Neuronal stem cell (in vitro differentiated cells): ENCODE measurements around the gene IFNA17.
"Not testable (repeated sequence)": the region's sequence is repeated elsewhere in the genome, so short reads cannot be mapped to it uniquely, and the experiment has no call there.

Experiments
- DNase-seq: peaks from one replicate; pipeline ENCODE4 v3.0.0-alpha.2; 2013; ENCODE audit warnings: low spot score
- H2AFZ ChIP-seq: one replicate; pipeline ENCODE4 v1.6.1; 2013; ENCODE audit warnings: mild to moderate bottlenecking, low read length, inconsistent platforms
- H2AK5ac ChIP-seq: 2 replicates; pipeline ENCODE4 v1.6.1; 2013; ENCODE audit warnings: low read depth, mild to moderate bottlenecking, inconsistent platforms, low read length, moderate library complexity, mixed read lengths
- H2BK120ac ChIP-seq: 2 replicates; pipeline ENCODE4 v1.6.1; 2013; ENCODE audit warnings: low read depth, mild to moderate bottlenecking, inconsistent platforms, low read length, moderate library complexity, mixed read lengths
- H2BK12ac ChIP-seq: one replicate; pipeline ENCODE4 v1.6.1; 2013; ENCODE audit warnings: low read length, inconsistent platforms
- H2BK15ac ChIP-seq: 2 replicates; pipeline ENCODE4 v1.6.1; 2013; ENCODE audit warnings: mild to moderate bottlenecking, low read length, inconsistent platforms, mixed read lengths
- H2BK5ac ChIP-seq: one replicate; pipeline ENCODE4 v1.6.1; 2013; ENCODE audit warnings: inconsistent platforms, mild to moderate bottlenecking, low read length, moderate library complexity
- H3K14ac ChIP-seq: one replicate; pipeline ENCODE4 v1.6.1; 2013; ENCODE audit warnings: low read length, inconsistent platforms
- H3K18ac ChIP-seq: 2 replicates; pipeline ENCODE4 v1.6.1; 2013; ENCODE audit warnings: low read length, inconsistent platforms
- H3K23ac ChIP-seq: 2 replicates; pipeline ENCODE4 v1.6.1; 2013; ENCODE audit warnings: low read depth, mild to moderate bottlenecking, mixed read lengths, low read length, inconsistent platforms; ENCODE audit not compliant: poor library complexity
- H3K27ac ChIP-seq: replicated peaks from 3 replicates; pipeline ENCODE4 v1.5.1; 2013; ENCODE audit warnings: low read length, inconsistent platforms
- H3K27me3 ChIP-seq, 3 experiments: 2 replicates each; pipeline ENCODE4 v1.6.1; 2013; ENCODE audit warnings: low read length in 3 of 3, mild to moderate bottlenecking in 2 of 3, inconsistent platforms in 1 of 3, low read depth in 1 of 3, mixed read lengths in 1 of 3, moderate library complexity in 1 of 3; ENCODE audit not compliant: control insufficient read depth in 3 of 3, insufficient read depth in 3 of 3
- H3K36me3 ChIP-seq, 2 donors: replicated peaks in 1 of 2; 2 replicates each; pipeline ENCODE4 v1.6.1; 2013; ENCODE audit warnings: low read length in 2 of 2; ENCODE audit not compliant: control insufficient read depth in 2 of 2, insufficient read depth in 2 of 2
- H3K4ac ChIP-seq: 2 replicates; pipeline ENCODE4 v1.6.1; 2013; ENCODE audit warnings: inconsistent platforms, mild to moderate bottlenecking, low read length, moderate library complexity
- H3K4me1 ChIP-seq, 2 donors: 1 replicate in 1 of 2; 2 replicates in 1 of 2; pipeline ENCODE4 v1.6.1; 2013; ENCODE audit warnings: low read length in 2 of 2, low read depth in 1 of 2; ENCODE audit not compliant: control insufficient read depth in 2 of 2, insufficient read depth in 1 of 2
- H3K4me2 ChIP-seq: one replicate; pipeline ENCODE4 v1.6.1; 2013; ENCODE audit warnings: mild to moderate bottlenecking, low read length, inconsistent platforms; ENCODE audit not compliant: insufficient read depth, poor library complexity, severe bottlenecking
- H3K4me3 ChIP-seq, 2 donors: 2 replicates each; pipeline ENCODE4 v1.5.1; 2013; ENCODE audit warnings: low read length in 2 of 2, mild to moderate bottlenecking in 2 of 2, inconsistent platforms in 1 of 2, moderate library complexity in 1 of 2
- H3K79me1 ChIP-seq: one replicate; pipeline ENCODE4 v1.6.1; 2013; ENCODE audit warnings: low read depth, mild to moderate bottlenecking, inconsistent platforms, low read length, moderate library complexity
- H3K9ac ChIP-seq: one replicate; pipeline ENCODE4 v1.6.1; 2013; ENCODE audit warnings: mild to moderate bottlenecking, low read depth, low read length, inconsistent platforms; ENCODE audit not compliant: poor library complexity
- H3K9me3 ChIP-seq, 2 donors: replicated peaks in 1 of 2; 2 replicates each; pipeline versions ENCODE3 to v1.6.1; 2013; ENCODE audit warnings: low read length in 2 of 2, mild to moderate bottlenecking in 2 of 2, inconsistent platforms in 1 of 2, low read depth in 1 of 2, mixed read lengths in 1 of 2, moderate library complexity in 1 of 2; ENCODE audit not compliant: control insufficient read depth in 2 of 2, insufficient read depth in 1 of 2
- H4K8ac ChIP-seq: one replicate; pipeline ENCODE4 v1.6.1; 2013; ENCODE audit warnings: low read depth, mild to moderate bottlenecking, inconsistent platforms, low read length, moderate library complexity
- H4K91ac ChIP-seq: one replicate; pipeline ENCODE4 v1.6.1; 2013; ENCODE audit warnings: low read length, low read depth, mild to moderate bottlenecking, inconsistent platforms; ENCODE audit not compliant: poor library complexity
- WGBS, 2 donors: extraction: QIAGEN DNeasy Blood & Tissue Kit; methylation state at CpG; one replicate each; pipeline ENCODE4 v1.1.7; 2013; ENCODE audit warnings: missing lambda C conversion rate in 2 of 2, mixed read lengths in 1 of 2; ENCODE audit not compliant: insufficient read length in 2 of 2, insufficient replicate concordance in 1 of 2; ENCODE audit errors: extremely low coverage in 2 of 2; 5-methylcytosine and 5-hydroxymethylcytosine counted together

The IFNA17 gene

DNA sequence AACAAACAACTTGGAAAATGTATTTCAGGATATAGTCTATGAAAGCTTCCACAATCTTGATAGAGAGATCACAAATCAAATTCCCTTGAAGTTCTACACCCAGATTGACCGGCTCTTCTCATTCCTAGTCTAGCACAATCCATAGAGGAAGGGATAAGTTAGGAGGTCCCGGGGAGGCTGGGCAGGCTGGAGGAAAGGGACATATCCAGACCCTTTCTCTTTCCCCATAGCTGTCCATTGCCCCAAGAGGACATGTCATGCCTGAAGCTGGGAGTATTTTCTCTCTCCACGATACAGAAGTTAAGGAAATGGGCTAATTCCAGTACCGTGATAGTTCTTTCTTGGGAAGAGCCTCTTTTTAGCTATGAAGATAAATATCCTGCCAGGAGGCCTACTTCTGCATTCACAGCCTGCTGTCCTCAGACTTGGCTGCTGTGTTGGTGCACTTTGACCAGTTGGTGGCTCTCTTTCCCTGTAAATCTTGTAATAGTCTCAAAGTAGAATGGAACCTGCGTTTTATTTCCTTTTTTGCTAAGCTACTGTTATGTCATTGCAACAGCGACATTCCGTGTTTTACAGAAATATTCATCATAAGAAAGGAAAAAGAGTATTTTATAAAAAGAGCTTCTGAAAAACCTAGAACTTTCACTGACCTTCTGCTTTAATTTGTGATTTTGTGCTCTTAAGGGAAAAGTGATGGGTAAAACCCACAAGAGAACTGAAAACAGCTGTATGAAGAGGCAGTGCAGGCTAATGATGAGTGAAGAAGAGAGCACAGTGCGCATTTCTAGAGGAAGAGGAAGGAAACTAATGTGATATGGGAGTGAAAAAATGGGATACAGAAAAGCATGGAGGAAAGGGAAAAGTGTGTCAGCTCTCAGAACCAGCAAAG is 7.7 kb upstream of the IFNA17 start:
- peak; percentile 20 for DNase-seq
- H3K27ac ChIP-seq, H3K14ac ChIP-seq, H2BK120ac ChIP-seq, H3K9ac ChIP-seq, H3K4ac ChIP-seq, H2BK5ac ChIP-seq, H3K18ac ChIP-seq, H4K8ac ChIP-seq, H3K4me2 ChIP-seq, H2BK12ac ChIP-seq, H3K79me1 ChIP-seq, H2AFZ ChIP-seq, H3K4me1 ChIP-seq, H2BK15ac ChIP-seq, H3K9me3 ChIP-seq, H4K91ac ChIP-seq, H3K4me3 ChIP-seq, H3K36me3 ChIP-seq, H2AK5ac ChIP-seq, H3K23ac ChIP-seq, H3K27me3 ChIP-seq: not testable (repeated sequence)
- WGBS, 2 donors: no CpG with 5 or more reads among the region's 8 CpGs

DNA sequence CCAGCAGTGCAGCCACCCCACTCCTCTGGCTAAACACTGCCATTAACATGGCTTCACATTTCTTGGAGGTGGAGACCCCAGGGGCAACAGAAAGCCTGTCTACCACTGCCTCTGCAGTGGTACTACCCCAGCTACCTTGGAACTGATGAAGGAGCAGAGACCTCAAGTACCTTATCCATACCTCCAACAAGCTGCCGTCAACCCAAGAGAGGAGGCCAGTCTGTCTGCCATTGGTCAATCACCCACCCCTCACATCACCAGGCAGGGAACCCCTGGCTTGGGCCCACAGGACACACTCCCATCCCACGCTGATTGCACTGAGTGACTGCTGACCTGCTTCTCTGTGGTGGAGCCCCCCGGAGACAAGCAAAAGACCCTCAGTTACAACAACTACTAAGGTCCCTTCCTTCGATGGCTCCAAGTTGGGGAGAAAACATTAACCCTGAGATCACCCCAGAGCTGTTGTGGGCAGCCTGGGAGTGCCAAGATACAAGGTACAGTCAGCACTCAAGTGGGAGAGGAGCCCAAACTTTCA is 6.2 kb upstream of the IFNA17 start:
- no peaks in the 10 kb centered on the region for H3K4me1 ChIP-seq
- H3K27me3 ChIP-seq: no peaks in the 10 kb centered on the region
- H4K8ac ChIP-seq: no peak overlapping the region
- H3K9ac ChIP-seq: no peak overlapping the region
- no peak overlapping the region for H3K23ac ChIP-seq
- no peaks in the 10 kb centered on the region for H3K9me3 ChIP-seq
- H3K4me3 ChIP-seq: peak overlapping the region in 1 of 2 donors; percentile 46
- no peak overlapping the region for H2BK15ac ChIP-seq
- peak overlapping the region; percentile 57 for H3K18ac ChIP-seq
- H2BK5ac ChIP-seq: no peak overlapping the region
- no peak overlapping the region for H2AFZ ChIP-seq
- no peak overlapping the region for H2BK12ac ChIP-seq
- no peak overlapping the region for H3K4me2 ChIP-seq
- no CpG with 5 or more reads among the region's 4 CpGs for WGBS, 2 donors
- H3K14ac ChIP-seq: no peak overlapping the region
- DNase-seq: no peak
- H3K4ac ChIP-seq: no peak overlapping the region
- no peaks in the 10 kb centered on the region for H3K79me1 ChIP-seq
- no peaks in the 10 kb centered on the region for H3K36me3 ChIP-seq
- H3K27ac ChIP-seq: no peak overlapping the region
- no peak overlapping the region for H2BK120ac ChIP-seq
- no peak overlapping the region for H2AK5ac ChIP-seq
- no peak overlapping the region for H4K91ac ChIP-seq

DNA sequence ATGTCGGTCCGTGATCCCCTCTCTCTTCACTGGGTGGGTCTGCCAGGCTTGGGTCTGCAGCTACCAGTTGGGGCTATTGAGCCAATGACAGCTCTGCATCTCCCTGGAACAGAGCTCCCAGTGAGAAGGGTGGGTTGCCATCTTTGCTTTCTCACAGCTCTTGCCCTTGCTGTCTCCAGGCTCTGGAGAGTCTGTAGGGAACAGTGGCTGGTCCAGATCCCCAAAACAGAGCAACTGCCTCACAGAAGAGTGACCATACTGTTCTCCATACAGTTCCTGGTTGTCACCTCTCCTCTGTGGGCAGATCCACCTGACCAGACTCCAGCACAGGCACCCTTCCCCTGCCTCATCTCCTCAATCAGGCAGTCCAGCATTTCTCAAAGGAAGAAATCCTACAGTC is 5.2 kb upstream of the IFNA17 start:
- no peak overlapping the region for H4K8ac ChIP-seq
- no peak overlapping the region for H2BK12ac ChIP-seq
- no peak overlapping the region for H3K9ac ChIP-seq
- H3K4me3 ChIP-seq: no peak overlapping the region
- no peak overlapping the region for H2BK120ac ChIP-seq
- no peak overlapping the region for H3K14ac ChIP-seq
- no peaks in the 10 kb centered on the region for H3K9me3 ChIP-seq
- H3K4me1 ChIP-seq: no peaks in the 10 kb centered on the region
- H3K27ac ChIP-seq: no peak overlapping the region
- H3K27me3 ChIP-seq: no peaks in the 10 kb centered on the region
- H3K4me2 ChIP-seq: no peak overlapping the region
- no peaks in the 10 kb centered on the region for H3K36me3 ChIP-seq
- no peak overlapping the region for H3K23ac ChIP-seq
- no peak overlapping the region for H3K4ac ChIP-seq
- H4K91ac ChIP-seq: no peak overlapping the region
- no peak overlapping the region for H2BK15ac ChIP-seq
- WGBS, 2 donors: no CpG with 5 or more reads among the region's 2 CpGs
- no peak overlapping the region for H2BK5ac ChIP-seq
- no peak overlapping the region for H2AFZ ChIP-seq
- no peak overlapping the region for H3K18ac ChIP-seq
- DNase-seq: no peak
- H2AK5ac ChIP-seq: no peak overlapping the region
- H3K79me1 ChIP-seq: no peaks in the 10 kb centered on the region

DNA sequence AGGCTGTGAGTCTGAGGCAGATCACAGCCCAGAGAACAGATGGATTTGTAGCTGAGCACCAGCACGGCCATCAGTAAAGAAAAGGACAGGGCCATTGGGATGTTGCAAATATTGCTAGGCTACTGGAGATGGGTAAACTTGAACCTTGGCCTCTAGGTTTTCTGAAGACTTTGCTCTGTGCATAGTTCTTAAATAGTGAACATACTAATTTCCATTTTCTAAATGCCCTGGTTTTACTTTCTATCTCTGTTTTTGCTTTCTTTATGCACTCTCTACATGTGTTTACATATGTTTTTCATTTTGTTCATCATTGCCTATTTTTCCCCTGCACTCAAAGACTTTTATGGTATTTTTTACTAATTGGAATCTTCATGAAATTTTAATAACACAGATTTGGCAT is 10.8 kb downstream of the IFNA17 start, which contains the start of gene IFNA16:
TSS of gene IFNA16 (minus strand) at position 101 of the 400 bp plus-strand sequence. CDS start at position 95, 6 bp downstream.
- H2AFZ ChIP-seq, H3K9ac ChIP-seq, H2BK15ac ChIP-seq, H3K9me3 ChIP-seq, H3K27me3 ChIP-seq, H3K4me3 ChIP-seq, H3K18ac ChIP-seq, H3K4me2 ChIP-seq, H2BK120ac ChIP-seq, H2BK12ac ChIP-seq, H3K4me1 ChIP-seq, H2AK5ac ChIP-seq, DNase-seq, H3K27ac ChIP-seq, H3K36me3 ChIP-seq, H4K8ac ChIP-seq, H4K91ac ChIP-seq, H3K79me1 ChIP-seq, H3K4ac ChIP-seq, H2BK5ac ChIP-seq, H3K23ac ChIP-seq, H3K14ac ChIP-seq: not testable (repeated sequence)
- WGBS, 2 donors: no CpG with 5 or more reads among the region's 1 CpG
